Airway epithelial cell (primary cell): ENCODE data around the gene ZNRF3. TPM values are rescaled to one million over a fixed set of nuclear protein-coding genes. Genes with fewer than 3 reads are reported as not detected.

Experiments
- total RNA-seq: library from RNA; depleted of rRNA; stranded (reverse); fragments of >200 nt; gene quantifications from 2 replicates; pipeline ENCODE4 v1.2.3, GENCODE V29; 2015

ZNRF3 gene
- total RNA-seq, result 5.9 and 8.3 TPM in 2 replicates

DNA sequence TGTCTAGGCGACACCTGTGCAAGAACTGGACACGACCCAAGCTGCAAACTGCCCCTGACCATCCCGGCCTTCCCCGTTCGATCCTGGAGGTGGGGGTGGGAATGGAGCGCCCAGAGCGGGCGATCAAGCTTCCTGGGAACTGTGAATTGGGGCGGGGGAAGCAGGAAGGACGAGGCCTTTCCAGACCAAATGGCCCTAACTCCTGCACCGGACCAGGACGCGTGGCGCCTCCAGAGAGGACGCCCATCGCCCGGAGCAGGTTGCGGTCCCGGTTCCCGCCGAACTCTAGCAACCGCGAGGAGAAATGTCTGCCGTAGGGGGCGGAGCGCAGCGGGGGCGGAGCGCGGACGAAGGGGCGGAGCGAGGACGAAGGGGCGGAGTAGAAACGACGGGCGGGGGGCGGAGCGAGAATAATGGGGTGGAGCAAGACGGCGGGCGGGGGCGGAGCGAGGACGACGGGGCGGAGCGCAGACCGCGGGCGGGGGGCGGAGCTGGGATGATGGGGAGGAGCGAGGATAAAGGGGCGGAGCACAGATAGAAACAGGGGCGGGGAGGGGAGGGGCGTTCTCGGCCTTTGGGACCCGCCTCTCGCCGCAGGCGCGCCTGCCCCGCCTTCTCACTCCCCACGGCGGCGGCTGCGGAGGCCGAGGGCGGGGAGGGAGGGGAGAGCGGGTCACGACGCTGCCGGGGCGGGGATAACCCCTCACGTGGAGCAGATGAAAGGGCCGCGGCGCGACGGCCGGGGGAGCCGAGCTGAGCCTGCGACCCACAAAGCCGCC, at the start of gene ZNRF3:
Gene ZNRF3, plus strand, starts transcription at position 695 of the 779 bp plus-strand sequence. CDS start 195 bp downstream, outside the sequence.

GRCh38 chr22:29061773-29062172, 178.4 kb downstream of the ZNRF3 start, which contains the start of gene C22orf31:
C22orf31 (minus strand) TSS chr22:29061831; CDS start chr22:29061792, 39 bp downstream.

DNA sequence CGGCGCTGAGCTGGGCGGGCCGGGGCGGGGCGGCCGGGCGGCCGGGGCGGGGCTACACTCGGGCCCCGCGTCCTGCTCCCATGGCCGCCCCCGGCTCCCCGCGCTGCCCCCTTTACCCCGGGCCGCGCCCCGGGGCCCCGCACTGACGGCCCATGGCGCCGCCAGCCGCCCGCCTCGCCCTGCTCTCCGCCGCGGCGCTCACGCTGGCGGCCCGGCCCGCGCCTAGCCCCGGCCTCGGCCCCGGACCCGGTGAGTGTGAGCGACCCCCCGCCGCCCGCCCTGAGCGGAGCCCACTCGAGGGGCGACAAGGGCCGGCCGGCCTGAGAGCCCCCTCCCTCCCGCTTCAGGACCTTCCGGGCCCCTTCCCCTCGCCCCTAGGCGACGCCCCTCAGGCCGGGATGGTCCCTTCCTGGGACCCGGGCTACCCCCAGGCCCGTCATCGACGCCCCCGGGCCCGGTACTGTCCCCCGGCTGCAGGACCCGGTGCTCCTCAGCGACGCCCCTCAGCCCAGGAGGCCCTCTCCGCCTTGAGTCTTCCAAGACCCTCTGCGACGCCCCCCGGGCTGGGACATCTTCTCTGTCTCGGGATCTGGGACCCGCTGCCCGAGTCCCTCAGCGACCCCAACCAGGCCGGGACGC, 189.7 kb downstream of the ZNRF3 start, which contains the start of gene KREMEN1:
Gene KREMEN1, plus strand, starts transcription at position 57 of the 639 bp plus-strand sequence. Its CDS starts 96 bp downstream, at position 153.

Other genes with a start within 250 kb of the ZNRF3 start
- gene TTC28, start 203.7 kb upstream of the ZNRF3 start, total RNA-seq, result 0.37 and 1.8 TPM in 2 replicates
- 19.4 and 22.2 TPM in 2 replicates for gene CHEK2, start 141.8 kb upstream of the ZNRF3 start, total RNA-seq
- 16.9 and 17.7 TPM in 2 replicates for gene HSCB, start 141.5 kb upstream of the ZNRF3 start, total RNA-seq
- 10.1 and 11.8 TPM in 2 replicates for gene CCDC117, start 110.9 kb upstream of the ZNRF3 start, total RNA-seq
- gene XBP1, start 83.0 kb upstream of the ZNRF3 start, total RNA-seq, result 129 and 130 TPM in 2 replicates
- gene C22orf31, start 178.3 kb downstream of the ZNRF3 start, total RNA-seq, result not detected in 2 replicates
- gene KREMEN1, start 189.5 kb downstream of the ZNRF3 start, total RNA-seq, result 16.2 and 30.4 TPM in 2 replicates